ENCODE results near the gene SYT9. TPM values are rescaled to one million over a fixed set of nuclear protein-coding genes. Genes with fewer than 3 reads are reported as not detected.

The SYT9 gene
- polyA plus RNA-seq, 1 of the 3 experiments (the other 2 are of a cell fraction) = 0.10 TPM

GRCh38 chr11:7254731-7255291, 3.1 kb downstream of the SYT9 start:
- no peak for DNase-seq
- Histone ChIP-seq H2AFZ (ENCODE audit: low read depth) (no peak overlapping the region), H3K4me1 (ENCODE audit: control insufficient read depth in 1 of 2, insufficient read depth in 2 of 2, low read depth in 1 of 2, low read length in 1 of 2) (peaks cover 0 to 7% of the 10 kb centered on the region in 2 experiments; a peak in 1 of 4 replicates), H3K36me3 (replicated peaks in 1 of 2; ENCODE audit: control insufficient read depth in 1 of 2, insufficient read depth in 2 of 2, low read length in 1 of 2) (no peaks in the 10 kb centered on the region), H3F3A (replicated peaks; ENCODE audit: insufficient read depth) (no peaks in the 10 kb centered on the region), H3K4me2 (no peak overlapping the region), H3K27ac (ENCODE audit: low read depth in 2 of 2, low read length in 1 of 2) (no peak overlapping the region), H3K27me3 (ENCODE audit: insufficient read depth) (peaks cover 5% of the 10 kb centered on the region; the same call in 1 of the 2 replicates), H4K20me1 (ENCODE audit: insufficient read depth) (no peaks in the 10 kb centered on the region), H3K9me3 (no peaks in the 10 kb centered on the region), H3K9ac (no peak overlapping the region), H3K4me3 (ENCODE audit: low read depth in 2 of 2, low read length in 1 of 2) (no peak overlapping the region), H3K79me2 (ENCODE audit: insufficient read depth) (no peaks in the 10 kb centered on the region), H3K9me2 (no peaks in the 10 kb centered on the region)
- ChIA-PET POLR2A (no interaction called here), CTCF (interaction anchor here (1.7 kb wide), 1 partner anchor 23 kb away, joined by 4 read pairs; no protein-coding TSS in a partner anchor)
- 61% methylated on average over 3 of the region's 3 CpGs for WGBS (ENCODE audit: low lambda C conversion rate)
- TF ChIP-seq RFX5 (IDR thresholded peaks at IDR 0.05; ENCODE audit: low read length) (no peak), FOSL2 (IDR thresholded peaks at IDR 0.05; ENCODE audit: borderline replicate concordance, low read depth) (no peak), RCOR1 (IDR thresholded peaks at IDR 0.05; ENCODE audit: low read length) (no peak), TAF1 (IDR thresholded peaks at IDR 0.05; ENCODE audit: borderline replicate concordance, low read depth, low read length) (no peak), SIN3A (IDR thresholded peaks at IDR 0.05; ENCODE audit: borderline replicate concordance, low read depth, low read length) (no peak), REST (IDR thresholded peaks at IDR 0.05; ENCODE audit: low read depth, low read length) (no peak), ELF1 (IDR thresholded peaks at IDR 0.05) (no peak), TCF12 (IDR thresholded peaks at IDR 0.05) (no peak), NFIC (IDR thresholded peaks at IDR 0.05; ENCODE audit: borderline replicate concordance) (no peak), FOXM1 (IDR thresholded peaks at IDR 0.05; ENCODE audit: low read depth) (no peak), USF2 (IDR thresholded peaks at IDR 0.05; ENCODE audit: borderline replicate concordance, low read depth, low read length) (no peak), YY1 (IDR thresholded peaks at IDR 0.05; ENCODE audit: low read depth) (no peak), USF1 (IDR thresholded peaks at IDR 0.05; ENCODE audit: borderline replicate concordance, low read depth) (no peak), FOXJ3 (CRISPR knock-in tag; IDR thresholded peaks at IDR 0.05) (no peak), CHD2 (IDR thresholded peaks at IDR 0.05; ENCODE audit: low read length, partially characterized antibody) (no peak), RAD21 (IDR thresholded peaks at IDR 0.05; ENCODE audit: low read length) (no peak), MEF2A (IDR thresholded peaks at IDR 0.05; ENCODE audit: borderline replicate concordance, low read depth) (no peak)
- TF ChIP-seq, protein P1, sequence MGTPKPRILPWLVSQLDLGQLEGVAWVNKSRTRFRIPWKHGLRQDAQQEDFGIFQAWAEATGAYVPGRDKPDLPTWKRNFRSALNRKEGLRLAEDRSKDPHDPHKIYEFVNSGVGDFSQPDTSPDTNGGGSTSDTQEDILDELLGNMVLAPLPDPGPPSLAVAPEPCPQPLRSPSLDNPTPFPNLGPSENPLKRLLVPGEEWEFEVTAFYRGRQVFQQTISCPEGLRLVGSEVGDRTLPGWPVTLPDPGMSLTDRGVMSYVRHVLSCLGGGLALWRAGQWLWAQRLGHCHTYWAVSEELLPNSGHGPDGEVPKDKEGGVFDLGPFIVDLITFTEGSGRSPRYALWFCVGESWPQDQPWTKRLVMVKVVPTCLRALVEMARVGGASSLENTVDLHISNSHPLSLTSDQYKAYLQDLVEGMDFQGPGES (IDR thresholded peaks at IDR 0.05; ENCODE audit: low read depth, low read length) = no peak
- TF ChIP-seq, protein P2, sequence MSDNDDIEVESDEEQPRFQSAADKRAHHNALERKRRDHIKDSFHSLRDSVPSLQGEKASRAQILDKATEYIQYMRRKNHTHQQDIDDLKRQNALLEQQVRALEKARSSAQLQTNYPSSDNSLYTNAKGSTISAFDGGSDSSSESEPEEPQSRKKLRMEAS (IDR thresholded peaks at IDR 0.05; ENCODE audit: low read depth) = no peak
